WTC11 (cell line): ENCODE measurements around the gene FMN2. TPM values are rescaled to one million over a fixed set of nuclear protein-coding genes. Genes with fewer than 3 reads are reported as not detected.

ENCODE experiments used
- ATAC-seq: fragments of 200-7000 bp; cut with Tn5 transposase; 2 replicates; pipeline ENCODE4 v1.10.0; 2021; ENCODE audit warnings: mild to moderate bottlenecking, moderate library complexity
- CTCF ChIA-PET: fragments of 300-600 bp; sonication (Branson Sonifier 250); formaldehyde crosslinking; loops from one replicate; lab custom pipeline; 2021; ENCODE audit warnings: antibody characterized with exemption; lab: Charles Lee
- POLR2A ChIA-PET: fragments of 350-600 bp; sonication (Branson Sonifier 250); formaldehyde crosslinking; loops from one replicate; lab custom pipeline; 2021; ENCODE audit warnings: antibody characterized with exemption; lab: Charles Lee
- DNase-seq: peaks from one replicate; pipeline ENCODE4 v3.0.0; 2021; ENCODE audit warnings: low spot score
- H3K27ac Mint-ChIP-seq: 2 replicates; pipeline ENCODE4 v1.8.0; 2021; ENCODE audit warnings: mixed read lengths
- H3K27me3 Mint-ChIP-seq: 2 replicates; pipeline ENCODE4 v1.8.0; 2021; ENCODE audit warnings: low read depth, mild to moderate bottlenecking, moderate library complexity, mixed read lengths
- H3K36me3 Mint-ChIP-seq: 2 replicates; pipeline ENCODE4 v1.8.0; 2021; ENCODE audit warnings: mixed read lengths
- H3K4me1 Mint-ChIP-seq: 2 replicates; pipeline ENCODE4 v1.8.0; 2022; ENCODE audit warnings: mixed read lengths
- H3K4me3 Mint-ChIP-seq: 2 replicates; pipeline ENCODE4 v1.8.0; 2021; ENCODE audit warnings: mild to moderate bottlenecking, moderate library complexity, mixed read lengths
- H3K9me3 Mint-ChIP-seq: 2 replicates; pipeline ENCODE4 v1.8.0; 2021; ENCODE audit warnings: mixed read lengths
- CREM ChIP-seq: sonication (generic); formaldehyde crosslinking; IDR thresholded peaks from 2 replicates; pipeline ENCODE4 v1.8.1; 2022; ENCODE audit warnings: mild to moderate bottlenecking, missing genetic modification reagents, moderate library complexity
- CTCF ChIP-seq: fragments of 200-600 bp; IDR thresholded peaks from 2 replicates; pipeline ENCODE4 v1.8.0; 2022; ENCODE audit warnings: antibody characterized with exemption
- E2F1 ChIP-seq: sonication (generic); formaldehyde crosslinking; IDR thresholded peaks from 2 replicates; pipeline ENCODE4 v1.8.0; 2022; ENCODE audit warnings: mild to moderate bottlenecking, missing genetic modification reagents
- E2F4 ChIP-seq: sonication (generic); formaldehyde crosslinking; IDR thresholded peaks from 2 replicates; pipeline ENCODE4 v1.8.1; 2022; ENCODE audit warnings: low read depth, mild to moderate bottlenecking, moderate library complexity, missing genetic modification reagents, borderline replicate concordance
- FOXP1 ChIP-seq: sonication (generic); formaldehyde crosslinking; IDR thresholded peaks from 2 replicates; pipeline ENCODE4 v1.8.0; 2022; ENCODE audit warnings: missing genetic modification reagents, mild to moderate bottlenecking, moderate library complexity, borderline replicate concordance
- GABPB1 ChIP-seq: sonication (generic); formaldehyde crosslinking; IDR thresholded peaks from 2 replicates; pipeline ENCODE4 v1.8.1; 2023; ENCODE audit warnings: mild to moderate bottlenecking, missing genetic modification reagents
- IRF2 ChIP-seq: sonication (generic); formaldehyde crosslinking; IDR thresholded peaks from 2 replicates; pipeline ENCODE4 v1.8.0; 2022; ENCODE audit warnings: low read depth, missing genetic modification reagents, borderline replicate concordance
- JAZF1 ChIP-seq: fragments of 250-450 bp; sonication (Bioruptor Pico); IDR thresholded peaks from 2 replicates; pipeline ENCODE4 v1.9.0; 2021; ENCODE audit warnings: moderate library complexity, mild to moderate bottlenecking, inconsistent platforms
- NFE2L1 ChIP-seq: sonication (generic); formaldehyde crosslinking; IDR thresholded peaks from 2 replicates; pipeline ENCODE4 v1.8.1; 2023; ENCODE audit warnings: missing genetic modification reagents
- NFYB ChIP-seq: sonication (generic); formaldehyde crosslinking; conservative IDR thresholded peaks from 2 replicates; pipeline ENCODE4 v1.8.0; 2022; ENCODE audit warnings: low read depth, missing genetic modification reagents
- PREB ChIP-seq: sonication (generic); formaldehyde crosslinking; IDR thresholded peaks from 2 replicates; pipeline ENCODE4 v1.8.1; 2022; ENCODE audit warnings: mild to moderate bottlenecking, missing genetic modification reagents, moderate library complexity, borderline replicate concordance
- SP1 ChIP-seq: sonication (generic); formaldehyde crosslinking; conservative IDR thresholded peaks from 2 replicates; pipeline ENCODE4 v1.8.1; 2022; ENCODE audit warnings: missing genetic modification reagents
- TEAD4 ChIP-seq: sonication (generic); formaldehyde crosslinking; IDR thresholded peaks from 2 replicates; pipeline ENCODE4 v1.8.0; 2022; ENCODE audit warnings: mild to moderate bottlenecking, missing genetic modification reagents
- USF2 ChIP-seq: sonication (generic); formaldehyde crosslinking; IDR thresholded peaks from 2 replicates; pipeline ENCODE4 v1.8.1; 2023; ENCODE audit warnings: mild to moderate bottlenecking, missing genetic modification reagents, moderate library complexity
- ZNF219 ChIP-seq: sonication (generic); formaldehyde crosslinking; IDR thresholded peaks from 2 replicates; pipeline ENCODE4 v1.8.0; 2023; ENCODE audit warnings: missing genetic modification reagents, mild to moderate bottlenecking, borderline replicate concordance
- ZNF232 ChIP-seq: sonication (generic); formaldehyde crosslinking; IDR thresholded peaks from 2 replicates; pipeline ENCODE4 v1.8.0; 2022; ENCODE audit warnings: mild to moderate bottlenecking, missing genetic modification reagents
- ZNF396 ChIP-seq: fragments of 250-450 bp; sonication (Bioruptor Pico); IDR thresholded peaks from 2 replicates; pipeline ENCODE4 v1.8.0; 2021; ENCODE audit warnings: mild to moderate bottlenecking, moderate library complexity, borderline replicate concordance
- ZNF423 ChIP-seq: fragments of 250-450 bp; sonication (Bioruptor Pico); IDR thresholded peaks from 2 replicates; pipeline ENCODE4 v2.1.2; 2022; ENCODE audit warnings: mild to moderate bottlenecking, moderate library complexity
- total RNA-seq: library from RNA; stranded (reverse); gene quantifications from 3 replicates; pipeline ENCODE4 v1.2.3, GENCODE V29; 2021
- TF ChIP-seq, protein P1 (sequence below): sonication (generic); formaldehyde crosslinking; IDR thresholded peaks from 2 replicates; pipeline ENCODE4 v1.8.1; 2023; ENCODE audit warnings: mild to moderate bottlenecking, missing genetic modification reagents
- TF ChIP-seq, protein P2 (sequence below): sonication (generic); formaldehyde crosslinking; IDR thresholded peaks from 2 replicates; pipeline ENCODE4 v1.8.0; 2022; ENCODE audit warnings: mild to moderate bottlenecking, missing genetic modification reagents

Gene FMN2
- total RNA-seq, 1 experiment from 2014 or later: 1.8 TPM

DNA sequence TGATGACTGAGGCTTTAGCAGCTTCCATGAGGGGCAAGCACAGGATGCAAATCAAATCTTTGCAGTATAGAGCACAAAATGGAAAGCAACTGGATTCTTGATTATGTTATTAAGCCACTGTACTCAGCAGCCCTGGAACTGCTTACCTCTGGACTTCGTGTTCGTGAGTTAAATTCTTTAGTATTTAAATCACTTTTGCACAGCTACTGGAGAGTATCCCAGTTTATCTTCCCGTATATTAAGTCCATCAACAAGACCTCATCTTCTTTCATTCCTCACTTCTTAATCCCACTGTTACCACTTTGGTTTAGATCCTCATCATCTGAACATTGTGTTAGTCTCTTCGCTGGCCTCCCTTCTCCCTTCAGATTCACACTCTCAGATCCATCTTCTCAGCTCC is 411.4 kb downstream of the FMN2 start (continued):
- TF ChIP-seq ZNF396 (CRISPR knock-in tag) (no peak), IRF2 (no peak), E2F1 (CRISPR knock-in tag) (no peak)

DNA sequence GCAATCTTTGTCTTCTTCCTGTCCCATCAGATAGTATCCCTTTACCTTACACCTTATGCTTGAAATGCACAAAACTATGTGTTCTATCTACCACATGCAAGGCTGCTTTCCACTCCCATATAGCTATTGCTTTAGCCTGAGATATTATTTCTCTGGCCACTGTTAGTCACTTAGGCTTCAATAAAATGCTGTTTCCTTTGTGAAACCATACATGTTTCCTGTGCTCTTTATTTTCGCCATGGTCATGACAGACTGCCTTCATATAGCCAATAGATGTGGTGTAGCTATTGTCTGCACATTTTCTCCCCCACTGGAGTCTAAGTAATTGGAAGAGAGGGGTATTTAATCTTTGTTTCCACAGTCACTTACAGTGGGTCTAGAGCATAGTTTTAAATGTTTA is 411.9 kb downstream of the FMN2 start:
- Mint-ChIP-seq H3K9me3 (peaks cover 3% of the 10 kb centered on the region; the same call in 1 of the 2 replicates), H3K27me3 (no peaks in the 10 kb centered on the region; the same call in 1 of the 2 replicates)
- no peak for TF ChIP-seq SP1 (CRISPR knock-in tag)
- no peak for TF ChIP-seq FOXP1 (CRISPR knock-in tag)
- no peak for TF ChIP-seq USF2 (CRISPR knock-in tag)
- no peak for TF ChIP-seq CREM (CRISPR knock-in tag)
- no peak for TF ChIP-seq ZNF423 (CRISPR knock-in tag)
- TF ChIP-seq, protein P1, sequence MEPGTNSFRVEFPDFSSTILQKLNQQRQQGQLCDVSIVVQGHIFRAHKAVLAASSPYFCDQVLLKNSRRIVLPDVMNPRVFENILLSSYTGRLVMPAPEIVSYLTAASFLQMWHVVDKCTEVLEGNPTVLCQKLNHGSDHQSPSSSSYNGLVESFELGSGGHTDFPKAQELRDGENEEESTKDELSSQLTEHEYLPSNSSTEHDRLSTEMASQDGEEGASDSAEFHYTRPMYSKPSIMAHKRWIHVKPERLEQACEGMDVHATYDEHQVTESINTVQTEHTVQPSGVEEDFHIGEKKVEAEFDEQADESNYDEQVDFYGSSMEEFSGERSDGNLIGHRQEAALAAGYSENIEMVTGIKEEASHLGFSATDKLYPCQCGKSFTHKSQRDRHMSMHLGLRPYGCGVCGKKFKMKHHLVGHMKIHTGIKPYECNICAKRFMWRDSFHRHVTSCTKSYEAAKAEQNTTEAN (CRISPR knock-in tag): no peak
- no peak for TF ChIP-seq TEAD4 (CRISPR knock-in tag)
- no peak for TF ChIP-seq CTCF
- TF ChIP-seq NFE2L1 (CRISPR knock-in tag): no peak
- TF ChIP-seq ZNF232 (CRISPR knock-in tag): no peak
- no peak for TF ChIP-seq JAZF1 (CRISPR knock-in tag)
- no peak for TF ChIP-seq E2F4 (CRISPR knock-in tag)
- TF ChIP-seq NFYB: no peak
- TF ChIP-seq ZNF219 (CRISPR knock-in tag): no peak
- TF ChIP-seq PREB (CRISPR knock-in tag): no peak
- TF ChIP-seq, protein P2, sequence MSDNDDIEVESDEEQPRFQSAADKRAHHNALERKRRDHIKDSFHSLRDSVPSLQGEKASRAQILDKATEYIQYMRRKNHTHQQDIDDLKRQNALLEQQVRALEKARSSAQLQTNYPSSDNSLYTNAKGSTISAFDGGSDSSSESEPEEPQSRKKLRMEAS (CRISPR knock-in tag): no peak
- TF ChIP-seq GABPB1: no peak
- TF ChIP-seq, all 79 proteins: peak for 0
- no peak for ATAC-seq
- Mint-ChIP-seq H3K36me3 (no peaks in the 10 kb centered on the region), H3K4me1 (peaks cover 7% of the 10 kb centered on the region; the same call in 1 of the 2 replicates), H3K4me3 (no peak overlapping the region), H3K27ac (no peak overlapping the region)
- ChIA-PET POLR2A (no interaction called here), CTCF (interaction anchor here (0.8 kb wide), 1 partner anchor 11 kb away, joined by 4 read pairs; no protein-coding TSS in a partner anchor)
- DNase-seq: no peak
